Measurements from ENCODE around the gene KCNQ2. TPM values are rescaled to one million over a fixed set of nuclear protein-coding genes. Genes with fewer than 3 reads are reported as not detected.

Gene KCNQ2
- total RNA-seq, 1 experiment from 2014 or later: 86.5 TPM

GRCh38 chr20:63477944-63478343 lies 5.5 kb upstream of the KCNQ2 start:
- no peaks in the 10 kb centered on the region for H3K27me3 ChIP-seq (ENCODE audit: insufficient read depth, low read length)
- CTCF ChIA-PET: no interaction called here
- H3K4me3 ChIP-seq (replicated peaks in 1 of 2; ENCODE audit: low read depth in 1 of 2, low read length in 2 of 2): no peak overlapping the region

GRCh38 chr20:63477061-63477616 lies 4.7 kb upstream of the KCNQ2 start:
- Histone ChIP-seq H3K4me1 (ENCODE audit: control insufficient read depth in 1 of 2, insufficient read depth in 2 of 2, low read length in 2 of 2) (peaks cover 8 to 23% of the 10 kb centered on the region in 2 experiments), H4K20me1 (ENCODE audit: insufficient read depth) (no peaks in the 10 kb centered on the region), H3K27ac (ENCODE audit: low read depth, low read length) (no peak overlapping the region), H3K9ac (ENCODE audit: low read length) (no peak overlapping the region), H3K9me3 (ENCODE audit: control insufficient read depth in 1 of 2, insufficient read depth in 1 of 2, low read depth in 1 of 2, low read length in 2 of 2) (no peaks in the 10 kb centered on the region), H3K27me3 (ENCODE audit: insufficient read depth, low read length) (no peaks in the 10 kb centered on the region), H3K36me3 (ENCODE audit: control insufficient read depth in 1 of 2, insufficient read depth in 2 of 2, low read length in 2 of 2) (no peaks in the 10 kb centered on the region), H3K4me2 (ENCODE audit: low read length) (no peak overlapping the region), H2AFZ (ENCODE audit: low read depth, low read length, poor library complexity, severe bottlenecking) (no peak overlapping the region), H3K4me3 (replicated peaks in 1 of 2; ENCODE audit: low read depth in 1 of 2, low read length in 2 of 2) (no peak overlapping the region), H3K9me2 (ENCODE audit: insufficient read depth) (no peaks in the 10 kb centered on the region), H3K79me2 (ENCODE audit: insufficient read depth, low read length) (peaks cover under 1% of the 10 kb centered on the region; the same call in 1 of the 2 replicates)
- BruUV-seq (replicated peaks): no TSS peak
- ATAC-seq: no peak
- DNase-seq (ENCODE audit: low read depth, low spot score): no peak
- CTCF ChIA-PET: no interaction called here
- TF ChIP-seq POLR2A (IDR thresholded peaks at IDR 0.05; ENCODE audit: borderline replicate concordance, extremely low read depth, insufficient read depth, insufficient read length) (no peak), ZFX (IDR thresholded peaks at IDR 0.05) (no peak), ZNF274 (IDR thresholded peaks at IDR 0.05; ENCODE audit: low read depth, low read length) (no peak), EZH2phosphoT487 (IDR thresholded peaks at IDR 0.05; ENCODE audit: borderline replicate concordance) (no peak), JUND (IDR thresholded peaks at IDR 0.05) (no peak), YY1 (IDR thresholded peaks at IDR 0.05; ENCODE audit: extremely low read depth, insufficient replicate concordance, low read depth, low read length) (no peak), ELF1 (IDR thresholded peaks at IDR 0.05; ENCODE audit: borderline replicate concordance, low read depth) (no peak), MAX (IDR thresholded peaks at IDR 0.05) (no peak), SRF (IDR thresholded peaks at IDR 0.05; ENCODE audit: low read depth) (no peak), ATF3 (IDR thresholded peaks at IDR 0.05) (no peak), CTCF (IDR thresholded peaks at IDR 0.05 in 2 of 3, conservative IDR thresholded peaks at IDR 0.05 in 1 of 3; ENCODE audit: borderline replicate concordance in 1 of 3, insufficient read depth in 1 of 3, low read depth in 2 of 3, low read length in 2 of 3) (no peak), RAD21 (IDR thresholded peaks at IDR 0.05; ENCODE audit: low read depth) (no peak), SP1 (IDR thresholded peaks at IDR 0.05; ENCODE audit: low read depth) (no peak), TCF7L2 (IDR thresholded peaks at IDR 0.05; ENCODE audit: borderline replicate concordance, extremely low read depth, insufficient read depth, insufficient read length) (no peak)
- RAD21 ChIA-PET (ENCODE audit: low non-redundant PET in 1 of 2, low total read pairs in 2 of 2, uncharacterized antibody in 2 of 2, unreplicated experiment in 2 of 2): no interaction called here
- POLR2A ChIA-PET: no interaction called here
- intact Hi-C loops (cut with micrococcal nuclease): no loop called here

More at GRCh38 chr20:63477944-63478343, 5.5 kb upstream of the KCNQ2 start:
- BruUV-seq (replicated peaks): no TSS peak
- no peaks in the 10 kb centered on the region for H4K20me1 ChIP-seq (ENCODE audit: insufficient read depth)
- no peak for DNase-seq (ENCODE audit: low read depth, low spot score)
- no peak overlapping the region for H3K9ac ChIP-seq (ENCODE audit: low read length)
- ChIA-PET POLR2A (no interaction called here), RAD21 (ENCODE audit: low non-redundant PET in 1 of 2, low total read pairs in 2 of 2, uncharacterized antibody in 2 of 2, unreplicated experiment in 2 of 2) (no interaction called here)
- no peaks in the 10 kb centered on the region for H3K9me3 ChIP-seq (ENCODE audit: control insufficient read depth in 1 of 2, insufficient read depth in 1 of 2, low read depth in 1 of 2, low read length in 2 of 2)
- intact Hi-C loops (cut with micrococcal nuclease): no loop called here
- no peaks in the 10 kb centered on the region for H3K79me2 ChIP-seq (ENCODE audit: insufficient read depth, low read length)
- no peak for ATAC-seq
- H2AFZ ChIP-seq (ENCODE audit: low read depth, low read length, poor library complexity, severe bottlenecking): no peak overlapping the region
- H3K27ac ChIP-seq (ENCODE audit: low read depth, low read length): no peak overlapping the region
- peaks cover 14 to 31% of the 10 kb centered on the region in 2 experiments for H3K4me1 ChIP-seq (ENCODE audit: control insufficient read depth in 1 of 2, insufficient read depth in 2 of 2, low read length in 2 of 2)
- H3K4me2 ChIP-seq (ENCODE audit: low read length): no peak overlapping the region
- TF ChIP-seq EZH2 (IDR thresholded peaks at IDR 0.05) (no peak), ZFX (IDR thresholded peaks at IDR 0.05) (no peak)
- H3K36me3 ChIP-seq (ENCODE audit: control insufficient read depth in 1 of 2, insufficient read depth in 2 of 2, low read length in 2 of 2): no peaks in the 10 kb centered on the region
- no peaks in the 10 kb centered on the region for H3K9me2 ChIP-seq (ENCODE audit: insufficient read depth)

Measured in HCT116 (cell line).